ENCODE data around the gene SARDH.
"Not testable (repeated sequence)": the region's sequence is repeated elsewhere in the genome, so short reads cannot be mapped to it uniquely, and the experiment has no call there.

The SARDH gene

DNA sequence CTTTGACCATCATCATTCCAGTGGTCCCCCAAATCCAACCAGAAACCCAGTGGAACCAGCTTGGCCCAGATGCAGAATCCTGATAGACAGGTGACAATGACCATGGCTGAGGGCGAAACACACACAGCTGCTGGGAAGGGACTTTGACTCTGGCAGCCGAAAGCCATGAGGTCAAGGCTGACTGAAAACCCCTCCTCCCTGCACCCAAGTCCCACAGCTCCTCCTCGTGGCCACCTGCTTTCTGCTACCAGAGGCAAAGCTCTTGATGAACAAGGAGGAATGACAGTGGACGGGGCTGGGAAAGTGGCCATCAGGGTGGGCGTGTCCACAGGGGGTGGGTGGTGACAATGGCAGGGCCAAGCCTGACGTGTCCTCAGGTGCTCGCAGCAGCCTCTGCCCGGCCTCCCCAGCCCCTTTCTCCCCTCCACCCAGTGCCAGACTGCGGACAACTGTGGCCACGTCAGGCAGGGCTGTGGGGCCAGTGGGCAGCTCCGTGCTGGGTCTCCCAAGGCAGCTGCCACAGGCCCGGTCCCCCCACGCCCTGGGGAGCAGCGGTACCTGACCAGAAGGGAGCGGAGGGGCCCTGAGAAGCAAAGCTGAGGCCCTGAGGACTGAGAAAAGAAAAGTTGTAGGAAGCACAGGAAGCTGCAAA, 30.8 kb upstream of the SARDH start:
- no peak overlapping the region for H3K4me3 ChIP-seq (ENCODE audit: low read depth, low read length)
- TF ChIP-seq, protein P1, sequence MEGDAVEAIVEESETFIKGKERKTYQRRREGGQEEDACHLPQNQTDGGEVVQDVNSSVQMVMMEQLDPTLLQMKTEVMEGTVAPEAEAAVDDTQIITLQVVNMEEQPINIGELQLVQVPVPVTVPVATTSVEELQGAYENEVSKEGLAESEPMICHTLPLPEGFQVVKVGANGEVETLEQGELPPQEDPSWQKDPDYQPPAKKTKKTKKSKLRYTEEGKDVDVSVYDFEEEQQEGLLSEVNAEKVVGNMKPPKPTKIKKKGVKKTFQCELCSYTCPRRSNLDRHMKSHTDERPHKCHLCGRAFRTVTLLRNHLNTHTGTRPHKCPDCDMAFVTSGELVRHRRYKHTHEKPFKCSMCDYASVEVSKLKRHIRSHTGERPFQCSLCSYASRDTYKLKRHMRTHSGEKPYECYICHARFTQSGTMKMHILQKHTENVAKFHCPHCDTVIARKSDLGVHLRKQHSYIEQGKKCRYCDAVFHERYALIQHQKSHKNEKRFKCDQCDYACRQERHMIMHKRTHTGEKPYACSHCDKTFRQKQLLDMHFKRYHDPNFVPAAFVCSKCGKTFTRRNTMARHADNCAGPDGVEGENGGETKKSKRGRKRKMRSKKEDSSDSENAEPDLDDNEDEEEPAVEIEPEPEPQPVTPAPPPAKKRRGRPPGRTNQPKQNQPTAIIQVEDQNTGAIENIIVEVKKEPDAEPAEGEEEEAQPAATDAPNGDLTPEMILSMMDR (IDR thresholded peaks at IDR 0.05; ENCODE audit: insufficient read depth, low read depth, low read length, missing control alignments) = no peak
- no peak for DNase-seq (ENCODE audit: low read depth)

DNA sequence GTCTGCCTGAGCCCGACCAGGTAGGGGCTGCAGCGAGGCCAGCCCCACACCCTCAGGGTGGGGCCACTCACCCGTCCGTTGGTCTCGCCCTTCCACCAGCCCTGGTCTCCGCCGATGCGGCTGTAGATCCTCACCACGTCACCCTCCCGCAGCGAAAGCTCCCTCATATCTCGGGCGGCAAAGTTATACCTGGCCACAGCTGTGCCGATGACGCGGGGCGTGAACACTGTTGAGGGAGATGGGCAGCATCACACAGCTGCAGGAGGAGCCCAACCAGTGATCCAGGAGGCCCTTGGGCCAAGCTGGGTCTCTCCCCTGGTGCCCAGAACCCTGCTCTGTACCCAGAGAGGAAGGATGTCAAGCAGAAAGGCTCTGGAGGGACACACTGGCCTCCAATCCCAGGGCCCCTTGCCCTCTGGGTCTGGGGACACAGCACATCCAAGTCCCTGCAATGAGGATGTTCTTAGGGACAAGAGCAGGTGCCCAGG, 30.3 kb upstream of the SARDH start:
- H3K4me3 ChIP-seq (ENCODE audit: low read depth, low read length) = no peak overlapping the region
- TF ChIP-seq, protein P1 (IDR thresholded peaks at IDR 0.05; ENCODE audit: insufficient read depth, low read depth, low read length, missing control alignments) = no peak
- DNase-seq (ENCODE audit: low read depth) = no peak

DNA sequence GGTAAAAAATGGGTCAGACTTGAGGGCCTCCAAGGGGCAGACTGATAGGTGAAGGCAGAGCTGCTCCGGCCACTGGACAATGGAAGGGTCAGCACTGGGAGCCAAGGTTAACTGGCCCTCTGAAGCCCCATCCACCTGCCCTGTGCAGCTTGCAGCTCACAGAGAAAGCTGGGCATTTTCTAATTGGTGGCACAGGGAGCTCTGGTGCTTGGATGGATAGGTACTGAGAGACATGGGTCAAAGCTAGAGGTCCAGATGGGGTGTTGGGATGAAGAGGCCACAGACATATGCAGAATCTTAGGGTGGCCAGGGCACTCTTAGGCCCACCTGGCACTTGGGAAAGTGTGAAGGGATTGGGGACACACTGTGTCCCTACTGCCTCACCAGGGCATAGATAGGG, 29.5 kb upstream of the SARDH start:
- TF ChIP-seq, protein P1 (IDR thresholded peaks at IDR 0.05; ENCODE audit: insufficient read depth, low read depth, low read length, missing control alignments) = no peak
- H3K4me3 ChIP-seq (ENCODE audit: low read depth, low read length) = no peak overlapping the region
- DNase-seq (ENCODE audit: low read depth) = no peak

DNA sequence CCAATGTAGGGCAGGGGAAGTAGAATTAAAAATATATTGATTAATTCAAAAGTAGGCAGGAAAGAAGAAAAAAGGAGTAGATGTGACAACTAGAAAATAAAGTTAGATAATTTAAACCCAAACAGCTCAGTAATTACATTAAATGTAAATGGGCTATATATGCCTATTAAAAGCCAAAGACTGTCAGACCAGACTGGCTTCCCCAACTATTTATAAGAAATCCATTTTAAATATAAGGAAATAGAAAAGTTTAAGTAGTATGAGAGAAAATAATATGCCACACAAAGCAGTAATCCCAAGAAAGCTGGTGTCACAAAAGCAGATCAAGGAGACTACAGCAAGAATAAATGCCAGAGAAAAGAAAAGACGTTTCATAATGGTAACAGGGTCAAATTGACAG, 28.9 kb upstream of the SARDH start:
- TF ChIP-seq, protein P1 (IDR thresholded peaks at IDR 0.05; ENCODE audit: insufficient read depth, low read depth, low read length, missing control alignments) = no peak
- DNase-seq (ENCODE audit: low read depth) = no peak
- no peak overlapping the region for H3K4me3 ChIP-seq (ENCODE audit: low read depth, low read length)

DNA sequence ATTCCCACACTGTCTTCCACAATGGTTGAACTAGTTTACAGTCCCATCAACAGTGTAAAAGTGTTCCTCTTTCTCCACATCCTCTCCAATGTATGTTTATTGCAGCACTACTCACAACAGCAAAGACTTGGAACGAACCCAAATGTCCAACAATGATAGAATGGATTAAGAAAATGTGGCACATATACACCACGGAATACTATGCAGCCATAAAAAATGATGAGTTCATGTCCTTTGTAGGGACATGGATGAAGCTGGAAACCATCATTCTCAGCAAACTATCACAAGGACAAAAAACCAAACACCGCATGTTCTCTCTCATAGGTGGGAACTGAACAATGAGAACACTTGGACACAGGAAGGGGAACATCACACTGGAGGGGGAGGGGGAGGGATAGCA, 28.1 kb upstream of the SARDH start:
- not testable (repeated sequence) for H3K4me3 ChIP-seq (ENCODE audit: low read depth, low read length); DNase-seq (ENCODE audit: low read depth)

DNA sequence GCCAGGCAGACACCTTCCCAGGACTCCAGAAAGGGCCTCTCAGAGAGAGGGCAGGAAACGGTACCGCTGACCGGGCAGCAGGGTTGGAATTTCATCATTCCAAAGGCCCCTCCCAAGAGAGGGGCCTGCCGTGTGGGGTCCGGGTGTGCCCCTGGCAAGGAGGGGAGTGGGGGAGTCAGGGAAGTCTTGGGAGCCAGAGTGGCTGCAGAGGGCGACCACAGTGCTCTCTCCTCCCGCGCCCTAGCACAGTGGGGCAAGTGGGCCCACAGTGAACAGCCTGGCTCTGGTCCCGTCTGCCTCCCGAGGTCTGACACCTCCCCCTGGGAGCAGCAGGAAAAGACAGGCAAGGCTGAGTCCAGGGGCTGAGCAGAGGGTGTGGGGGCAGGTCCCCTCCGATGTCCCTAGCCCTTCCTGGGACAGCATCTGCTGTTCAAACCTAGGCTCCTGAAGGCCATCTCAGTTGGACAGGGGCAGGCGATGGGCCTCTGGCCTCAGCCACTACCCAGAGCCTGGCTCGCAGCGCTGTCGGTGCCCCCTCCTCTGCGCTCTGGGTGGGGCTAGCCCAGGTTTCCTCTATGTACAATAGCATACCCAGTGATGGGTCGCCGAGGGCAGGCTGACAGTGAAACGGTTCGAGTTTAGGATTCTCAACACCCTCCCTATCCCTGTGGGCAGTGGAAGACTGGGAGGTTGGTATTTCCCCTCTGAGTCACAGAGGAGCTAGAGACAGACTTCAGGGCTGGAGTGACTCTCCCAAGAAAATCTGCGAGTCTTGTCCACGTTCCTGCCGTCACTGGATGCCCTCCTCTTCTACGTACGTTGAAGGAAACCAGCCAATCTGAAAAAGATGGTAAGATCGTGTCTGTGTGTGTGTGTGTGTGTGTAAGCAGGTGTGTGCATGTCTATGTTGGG, 25.4 kb upstream of the SARDH start:
- H3K4me3 ChIP-seq (ENCODE audit: low read depth, low read length) = no peak overlapping the region
- no peak for DNase-seq (ENCODE audit: low read depth)
- TF ChIP-seq, protein P1 (IDR thresholded peaks at IDR 0.05; ENCODE audit: insufficient read depth, low read depth, low read length, missing control alignments) = no peak

DNA sequence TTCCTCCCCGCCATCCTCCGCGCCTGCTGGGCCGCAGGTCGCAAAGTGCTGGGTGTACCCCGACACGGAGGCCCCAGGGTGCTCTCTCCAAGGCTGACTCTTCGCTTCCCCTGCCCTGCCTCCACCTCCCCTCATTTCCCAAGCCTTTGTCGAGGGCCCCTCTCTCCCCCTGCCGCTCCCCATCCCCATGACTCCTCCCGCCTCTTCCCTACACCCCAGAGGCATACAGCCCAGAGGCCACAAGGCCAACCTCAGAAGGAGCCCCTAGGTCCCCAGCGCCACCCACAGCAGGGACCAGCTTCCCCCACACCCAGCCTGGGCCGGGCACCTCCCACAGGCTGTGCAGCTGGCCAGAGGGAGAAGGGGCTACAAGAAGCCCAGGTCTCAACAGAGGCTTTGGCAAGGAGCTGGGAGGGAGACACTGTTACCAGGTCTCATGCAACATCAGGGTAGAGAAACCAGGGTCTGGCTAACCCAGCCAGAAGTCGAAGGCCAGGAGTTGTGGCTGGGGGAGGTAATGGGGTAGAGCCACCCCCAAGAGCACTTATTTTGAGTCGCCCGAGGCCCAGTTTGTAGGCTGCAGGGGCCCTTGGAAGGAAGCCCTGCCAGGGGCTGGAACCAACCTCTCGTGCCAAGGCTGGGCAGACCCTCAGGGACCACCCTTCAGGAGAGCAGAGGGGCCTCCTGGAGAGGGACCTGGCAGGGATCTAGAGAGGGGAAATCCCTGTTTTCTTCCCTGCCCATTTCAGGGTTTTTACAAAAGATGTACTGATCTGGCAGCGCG, 24.5 kb upstream of the SARDH start:
- TF ChIP-seq, protein P1 (IDR thresholded peaks at IDR 0.05; ENCODE audit: insufficient read depth, low read depth, low read length, missing control alignments) = no peak
- DNase-seq (ENCODE audit: low read depth) = no peak
- H3K4me3 ChIP-seq (ENCODE audit: low read depth, low read length) = no peak overlapping the region

Measured in GM12865 (cell line).